ENCODE data around the gene VPS4A. TPM values are rescaled to one million over a fixed set of nuclear protein-coding genes. Genes with fewer than 3 reads are reported as not detected.

The VPS4A gene
- polyA plus RNA-seq, 1 of the 3 experiments (the other 2 are of a cell fraction), result 20.8 TPM

DNA sequence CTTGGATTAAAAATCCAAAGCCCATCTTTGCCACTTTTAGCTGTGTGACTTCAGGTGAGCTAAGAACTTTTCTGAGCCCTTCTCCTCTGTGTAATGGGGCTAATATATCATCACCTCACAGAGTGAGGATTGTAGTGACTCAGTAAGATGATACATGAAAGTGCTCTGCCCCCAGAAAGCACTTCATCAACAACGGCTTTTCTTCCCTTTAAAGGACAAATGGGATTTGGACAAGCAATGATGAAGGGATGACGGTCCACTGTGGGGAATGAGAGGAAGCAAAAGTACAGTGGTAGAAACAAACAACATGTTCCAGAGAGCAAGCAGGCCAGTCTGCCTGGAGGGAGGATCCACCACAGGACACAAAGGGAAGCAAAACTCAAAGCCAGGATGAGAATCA is 54.8 kb downstream of the VPS4A start (continued):
- TF ChIP-seq FOXJ3 (CRISPR knock-in tag; IDR thresholded peaks at IDR 0.05) (no peak), PBX3 (IDR thresholded peaks at IDR 0.05) (no peak)

DNA sequence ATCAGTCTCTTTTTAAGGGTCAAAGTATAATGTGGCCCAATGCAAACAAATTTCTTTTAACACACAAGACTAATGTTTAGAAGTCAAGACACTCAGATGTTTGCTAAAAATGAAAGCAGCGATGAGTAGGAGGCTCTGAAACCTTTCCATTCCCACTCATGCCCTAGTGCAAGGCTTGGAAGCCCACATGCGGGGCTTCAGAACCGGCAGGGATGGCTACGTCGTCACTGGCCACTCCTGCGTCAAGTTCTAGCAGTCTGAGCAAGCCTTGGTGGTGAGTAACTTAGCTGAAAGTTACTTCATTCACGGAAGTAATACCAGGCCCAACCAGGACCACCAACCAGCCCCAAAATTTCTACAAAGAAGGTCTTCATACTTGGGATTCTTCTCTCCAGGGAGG is 55.3 kb downstream of the VPS4A start:
- no peaks in the 10 kb centered on the region for H3K27me3 ChIP-seq (ENCODE audit: insufficient read depth)
- no peak overlapping the region for H3K4me3 ChIP-seq (ENCODE audit: low read depth in 2 of 2, low read length in 1 of 2)
- H3K9ac ChIP-seq, result no peak overlapping the region
- H3K4me1 ChIP-seq (ENCODE audit: control insufficient read depth in 1 of 2, insufficient read depth in 2 of 2, low read depth in 1 of 2, low read length in 1 of 2), result no peaks in the 10 kb centered on the region
- WGBS (ENCODE audit: low lambda C conversion rate), result 95% methylated on average over 7 of the region's 7 CpGs
- no peak overlapping the region for H3K4me2 ChIP-seq
- peaks cover 41 to 46% of the 10 kb centered on the region in 2 experiments for H3K36me3 ChIP-seq (replicated peaks in 1 of 2; ENCODE audit: control insufficient read depth in 1 of 2, insufficient read depth in 2 of 2, low read length in 1 of 2)
- no peaks in the 10 kb centered on the region for H3K9me3 ChIP-seq
- DNase-seq, result no peak
- no peak overlapping the region for H3K27ac ChIP-seq (ENCODE audit: low read depth in 2 of 2, low read length in 1 of 2)
- H3F3A ChIP-seq (replicated peaks; ENCODE audit: insufficient read depth), result peaks cover 9% of the 10 kb centered on the region
- no peaks in the 10 kb centered on the region for H4K20me1 ChIP-seq (ENCODE audit: insufficient read depth)
- H3K79me2 ChIP-seq (ENCODE audit: insufficient read depth), result peaks cover 10% of the 10 kb centered on the region; the same call in 1 of the 2 replicates
- POLR2A ChIA-PET, result no interaction called here
- TF ChIP-seq EZH2phosphoT487 (IDR thresholded peaks at IDR 0.05; ENCODE audit: borderline replicate concordance, low read depth) (no peak), TAF1 (IDR thresholded peaks at IDR 0.05; ENCODE audit: borderline replicate concordance, low read depth, low read length) (no peak), NFIC (IDR thresholded peaks at IDR 0.05; ENCODE audit: borderline replicate concordance) (no peak), RCOR1 (IDR thresholded peaks at IDR 0.05; ENCODE audit: low read length) (no peak), CHD2 (IDR thresholded peaks at IDR 0.05; ENCODE audit: low read length, partially characterized antibody) (no peak), ZBTB33 (IDR thresholded peaks at IDR 0.05; ENCODE audit: borderline replicate concordance, low read depth) (no peak), MXI1 (IDR thresholded peaks at IDR 0.05; ENCODE audit: low read depth, low read length) (no peak), FOSL2 (IDR thresholded peaks at IDR 0.05; ENCODE audit: borderline replicate concordance, low read depth) (no peak), IRF3 (IDR thresholded peaks at IDR 0.05; ENCODE audit: low read depth, low read length) (no peak), JUND (IDR thresholded peaks at IDR 0.05) (no peak), GATA2 (CRISPR knock-in tag; IDR thresholded peaks at IDR 0.05) (no peak), ELF1 (IDR thresholded peaks at IDR 0.05) (no peak)
- TF ChIP-seq, protein P1, sequence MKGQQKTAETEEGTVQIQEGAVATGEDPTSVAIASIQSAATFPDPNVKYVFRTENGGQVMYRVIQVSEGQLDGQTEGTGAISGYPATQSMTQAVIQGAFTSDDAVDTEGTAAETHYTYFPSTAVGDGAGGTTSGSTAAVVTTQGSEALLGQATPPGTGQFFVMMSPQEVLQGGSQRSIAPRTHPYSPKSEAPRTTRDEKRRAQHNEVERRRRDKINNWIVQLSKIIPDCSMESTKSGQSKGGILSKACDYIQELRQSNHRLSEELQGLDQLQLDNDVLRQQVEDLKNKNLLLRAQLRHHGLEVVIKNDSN (IDR thresholded peaks at IDR 0.05; ENCODE audit: borderline replicate concordance, low read depth), result no peak
- TF ChIP-seq, protein P2, sequence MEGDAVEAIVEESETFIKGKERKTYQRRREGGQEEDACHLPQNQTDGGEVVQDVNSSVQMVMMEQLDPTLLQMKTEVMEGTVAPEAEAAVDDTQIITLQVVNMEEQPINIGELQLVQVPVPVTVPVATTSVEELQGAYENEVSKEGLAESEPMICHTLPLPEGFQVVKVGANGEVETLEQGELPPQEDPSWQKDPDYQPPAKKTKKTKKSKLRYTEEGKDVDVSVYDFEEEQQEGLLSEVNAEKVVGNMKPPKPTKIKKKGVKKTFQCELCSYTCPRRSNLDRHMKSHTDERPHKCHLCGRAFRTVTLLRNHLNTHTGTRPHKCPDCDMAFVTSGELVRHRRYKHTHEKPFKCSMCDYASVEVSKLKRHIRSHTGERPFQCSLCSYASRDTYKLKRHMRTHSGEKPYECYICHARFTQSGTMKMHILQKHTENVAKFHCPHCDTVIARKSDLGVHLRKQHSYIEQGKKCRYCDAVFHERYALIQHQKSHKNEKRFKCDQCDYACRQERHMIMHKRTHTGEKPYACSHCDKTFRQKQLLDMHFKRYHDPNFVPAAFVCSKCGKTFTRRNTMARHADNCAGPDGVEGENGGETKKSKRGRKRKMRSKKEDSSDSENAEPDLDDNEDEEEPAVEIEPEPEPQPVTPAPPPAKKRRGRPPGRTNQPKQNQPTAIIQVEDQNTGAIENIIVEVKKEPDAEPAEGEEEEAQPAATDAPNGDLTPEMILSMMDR (IDR thresholded peaks at IDR 0.05), result no peak
- TF ChIP-seq, protein P3, sequence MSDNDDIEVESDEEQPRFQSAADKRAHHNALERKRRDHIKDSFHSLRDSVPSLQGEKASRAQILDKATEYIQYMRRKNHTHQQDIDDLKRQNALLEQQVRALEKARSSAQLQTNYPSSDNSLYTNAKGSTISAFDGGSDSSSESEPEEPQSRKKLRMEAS (IDR thresholded peaks at IDR 0.05; ENCODE audit: low read depth), result no peak
- no peak overlapping the region for H2AFZ ChIP-seq (ENCODE audit: low read depth)
- CTCF ChIA-PET, result no interaction called here
- H3K9me2 ChIP-seq, result no peaks in the 10 kb centered on the region
